Measurements from ENCODE around the gene MAVS. TPM values are rescaled to one million over a fixed set of nuclear protein-coding genes. Genes with fewer than 3 reads are reported as not detected.
A peak's percentile ranks its signal among the peaks of the same experiment; 100 is the strongest.

The MAVS gene
- total RNA-seq, 1 experiment from 2014 or later, result 32.3 TPM

DNA sequence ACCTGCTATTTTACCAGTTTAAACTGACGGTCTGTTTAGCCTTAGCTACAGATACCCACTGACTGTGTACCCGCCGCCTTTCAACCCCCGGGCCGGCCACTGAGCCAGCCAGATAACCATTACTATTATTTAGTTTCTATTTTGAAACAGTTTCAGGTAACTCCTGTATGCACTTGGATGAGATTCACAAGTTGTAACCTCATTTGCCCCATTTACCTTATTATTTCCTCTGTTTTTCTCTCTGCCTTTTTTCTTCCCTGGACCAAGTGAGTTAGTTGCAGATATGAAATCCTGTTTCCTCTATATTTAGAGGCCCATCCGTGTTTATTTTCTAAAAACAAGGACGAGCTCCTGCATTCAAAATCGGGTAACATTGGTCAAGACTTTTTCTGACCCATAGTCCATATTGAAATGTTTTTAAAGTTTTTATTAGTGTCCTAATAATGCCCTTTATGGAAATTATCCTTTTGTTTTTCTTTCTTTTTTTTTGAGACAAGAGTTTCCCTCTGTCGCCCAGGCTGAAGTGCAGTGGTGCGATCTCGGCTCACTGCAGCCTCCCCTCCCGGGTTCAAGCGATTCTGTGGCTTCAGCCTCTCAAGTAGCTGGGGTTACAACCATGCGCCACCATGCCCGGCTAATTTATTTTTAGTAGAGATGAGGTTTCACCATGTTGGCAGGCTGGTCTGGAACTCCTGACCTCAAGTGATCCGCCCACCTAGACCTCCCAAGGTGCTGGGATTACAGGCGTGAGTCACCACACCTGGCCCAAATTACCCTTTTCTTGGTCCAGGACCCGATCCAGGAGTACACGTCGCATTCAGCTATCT lies 25.5 kb upstream of the MAVS start:
- ChIA-PET POLR2A (interaction anchor here (0.6 to 0.9 kb wide), 3 partner anchors 20 to 661 kb away, joined by 3 to 8 read pairs (median 3); partner anchors contain the start of genes FASTKD5, SPEF1 and UBOX5), CTCF (interaction anchor here (0.6 to 1.9 kb wide), 6 partner anchors 14 to 195 kb away, joined by 3 to 7 read pairs (median 4); partner anchors contain the start of gene SPEF1)
- Histone ChIP-seq H3K4me3 (ENCODE audit: low read depth in 2 of 2, low read length in 2 of 2) (peak overlapping the region; percentile 60 to 74), H3K9me3 (ENCODE audit: control insufficient read depth, insufficient read depth, low read depth, low read length) (no peaks in the 10 kb centered on the region), H3K27ac (ENCODE audit: low read length) (peak overlapping the region; percentile 89), H3K27me3 (ENCODE audit: control insufficient read depth, insufficient read depth, low read length) (no peaks in the 10 kb centered on the region), H3K36me3 (ENCODE audit: control insufficient read depth, insufficient read depth, low read length) (0 out of 2 replicates have a peak, but pooled peaks cover 4% of the 10 kb centered on the region), H3K4me1 (ENCODE audit: control insufficient read depth, insufficient read depth, low read length) (peaks cover 19% of the 10 kb centered on the region)
- BruUV-seq (replicated peaks), result TSS peak; percentile 88
- DNase-seq (ENCODE audit: low read depth, low spot score), result no peak
- ATAC-seq, result no peak
- in situ Hi-C loops (cut with HindIII; ENCODE audit: low pct_unique_long_range_greater_than_20kb, low sequenced_read_pairs), result no loop called here
- TF ChIP-seq REST (IDR thresholded peaks at IDR 0.05; ENCODE audit: insufficient read depth in 1 of 2, low read depth in 2 of 2, low read length in 1 of 2), result no peak
- no peak for TF ChIP-seq POLR2AphosphoS5 (IDR thresholded peaks at IDR 0.05; ENCODE audit: low read depth, low read length)
- no peak for TF ChIP-seq TCF7L2 (IDR thresholded peaks at IDR 0.05; ENCODE audit: low read depth, low read length)
- intact Hi-C loops (cut with micrococcal nuclease; ENCODE audit: unreplicated experiment), result loop anchor here (2.0 kb wide), 1 partner anchor 32 kb away; no protein-coding TSS in a partner anchor

DNA sequence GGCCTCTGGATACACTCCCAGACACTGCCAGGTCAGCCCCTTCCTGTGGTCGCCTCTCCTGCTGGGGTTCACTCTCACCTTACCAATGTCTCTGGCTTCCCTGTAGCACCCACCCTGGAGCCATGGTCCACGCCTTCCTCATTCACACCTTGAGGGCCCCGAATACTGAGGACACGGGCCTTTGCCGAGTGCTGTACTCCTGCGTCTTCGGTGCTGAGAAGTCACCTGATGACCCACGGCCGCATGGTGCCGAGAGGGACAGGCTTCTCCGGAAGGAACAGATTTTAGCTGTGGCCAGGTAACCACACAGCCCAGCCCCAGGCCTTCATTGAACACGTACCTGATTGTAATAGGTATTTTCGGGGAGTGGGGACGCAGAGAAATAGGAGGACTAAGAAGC lies 24.6 kb upstream of the MAVS start:
- BruUV-seq (replicated peaks), result no TSS peak
- DNase-seq (ENCODE audit: low read depth, low spot score) (no peak), ATAC-seq (no peak)
- H3K4me1 ChIP-seq (ENCODE audit: control insufficient read depth, insufficient read depth, low read length), result peaks cover 19% of the 10 kb centered on the region
- 0 out of 2 replicates have a peak, but pooled peaks cover 4% of the 10 kb centered on the region for H3K36me3 ChIP-seq (ENCODE audit: control insufficient read depth, insufficient read depth, low read length)
- TF ChIP-seq POLR2AphosphoS5 (IDR thresholded peaks at IDR 0.05; ENCODE audit: low read depth, low read length) (no peak), SIN3A (IDR thresholded peaks at IDR 0.05; ENCODE audit: borderline replicate concordance, insufficient read depth, low read depth, low read length) (no peak), TCF7L2 (IDR thresholded peaks at IDR 0.05; ENCODE audit: low read depth, low read length) (no peak), REST (IDR thresholded peaks at IDR 0.05; ENCODE audit: insufficient read depth in 1 of 2, low read depth in 2 of 2, low read length in 1 of 2) (no peak)
- TF ChIP-seq, protein P1, sequence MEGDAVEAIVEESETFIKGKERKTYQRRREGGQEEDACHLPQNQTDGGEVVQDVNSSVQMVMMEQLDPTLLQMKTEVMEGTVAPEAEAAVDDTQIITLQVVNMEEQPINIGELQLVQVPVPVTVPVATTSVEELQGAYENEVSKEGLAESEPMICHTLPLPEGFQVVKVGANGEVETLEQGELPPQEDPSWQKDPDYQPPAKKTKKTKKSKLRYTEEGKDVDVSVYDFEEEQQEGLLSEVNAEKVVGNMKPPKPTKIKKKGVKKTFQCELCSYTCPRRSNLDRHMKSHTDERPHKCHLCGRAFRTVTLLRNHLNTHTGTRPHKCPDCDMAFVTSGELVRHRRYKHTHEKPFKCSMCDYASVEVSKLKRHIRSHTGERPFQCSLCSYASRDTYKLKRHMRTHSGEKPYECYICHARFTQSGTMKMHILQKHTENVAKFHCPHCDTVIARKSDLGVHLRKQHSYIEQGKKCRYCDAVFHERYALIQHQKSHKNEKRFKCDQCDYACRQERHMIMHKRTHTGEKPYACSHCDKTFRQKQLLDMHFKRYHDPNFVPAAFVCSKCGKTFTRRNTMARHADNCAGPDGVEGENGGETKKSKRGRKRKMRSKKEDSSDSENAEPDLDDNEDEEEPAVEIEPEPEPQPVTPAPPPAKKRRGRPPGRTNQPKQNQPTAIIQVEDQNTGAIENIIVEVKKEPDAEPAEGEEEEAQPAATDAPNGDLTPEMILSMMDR (IDR thresholded peaks at IDR 0.05), result no peak
- CTCF ChIA-PET, result interaction anchor here (1.7 to 1.9 kb wide), 2 partner anchors 33 to 41 kb away, joined by 6 to 7 read pairs; partner anchors contain the start of gene SPEF1
- POLR2A ChIA-PET, result interaction anchor here (0.6 kb wide), 1 partner anchor 662 kb away, joined by 8 read pairs; the partner anchor contains the start of genes FASTKD5 and UBOX5
- 0 out of 2 replicates have a peak overlapping the region, but pooled peaks have one; percentile 14 for H3K27ac ChIP-seq (ENCODE audit: low read length)
- H3K27me3 ChIP-seq (ENCODE audit: control insufficient read depth, insufficient read depth, low read length), result no peaks in the 10 kb centered on the region
- in situ Hi-C loops (cut with HindIII; ENCODE audit: low pct_unique_long_range_greater_than_20kb, low sequenced_read_pairs) (no loop called here), intact Hi-C loops (cut with micrococcal nuclease; ENCODE audit: unreplicated experiment) (loop anchor here (2.0 kb wide), 1 partner anchor 33 kb away; no protein-coding TSS in a partner anchor)
- H3K9me3 ChIP-seq (ENCODE audit: control insufficient read depth, insufficient read depth, low read depth, low read length), result no peaks in the 10 kb centered on the region
- no peak overlapping the region for H3K4me3 ChIP-seq (ENCODE audit: low read depth in 2 of 2, low read length in 2 of 2)

Measured in Panc1 (cell line).